Mucosa of stomach (tissue), 1 donor: Measurements from ENCODE around the gene PLPPR2.
"Not testable (repeated sequence)": the region's sequence is repeated elsewhere in the genome, so short reads cannot be mapped to it uniquely, and the experiment has no call there.

ENCODE experiments used
- H3K27me3 ChIP-seq: one replicate; pipeline ENCODE4 v1.7.0; 2013; ENCODE audit warnings: mild to moderate bottlenecking, low read length; ENCODE audit not compliant: control insufficient read depth, insufficient read depth
- H3K36me3 ChIP-seq: one replicate; pipeline ENCODE4 v1.7.0; 2013; ENCODE audit warnings: low read length; ENCODE audit not compliant: control insufficient read depth, insufficient read depth
- H3K4me1 ChIP-seq: one replicate; pipeline ENCODE4 v1.7.0; 2013; ENCODE audit warnings: mild to moderate bottlenecking, low read length; ENCODE audit not compliant: control insufficient read depth, insufficient read depth
- H3K4me3 ChIP-seq: one replicate; pipeline ENCODE4 v1.7.0; 2013; ENCODE audit warnings: low read length
- H3K9ac ChIP-seq: one replicate; pipeline ENCODE4 v1.7.0; 2013; ENCODE audit warnings: mild to moderate bottlenecking, low read length, moderate library complexity
- H3K9me3 ChIP-seq: one replicate; pipeline ENCODE4 v1.7.0; 2013; ENCODE audit warnings: mild to moderate bottlenecking, low read length, moderate library complexity; ENCODE audit not compliant: control insufficient read depth
- donor health status: Pancreatic carcinoma.

PLPPR2 gene

GRCh38 chr19:11355160-11356073 lies at the start of gene PLPPR2:
Gene PLPPR2, plus strand, starts transcription at chr19:11355432. Its CDS starts 2,242 bp downstream, at chr19:11357674.
- Histone ChIP-seq H3K9me3 (no peaks in the 10 kb centered on the region), H3K4me3 (no peak within 1 kb of the TSS), H3K9ac (peak within 1 kb of the TSS; percentile 47)

GRCh38 chr19:11306337-11306736 lies 48.9 kb upstream of the PLPPR2 start:
- H3K9me3 ChIP-seq = no peaks in the 10 kb centered on the region
- H3K27me3 ChIP-seq = peaks cover 4% of the 10 kb centered on the region
- H3K9ac ChIP-seq = no peak overlapping the region
- H3K4me3 ChIP-seq = no peak overlapping the region
- no peaks in the 10 kb centered on the region for H3K4me1 ChIP-seq
- no peaks in the 10 kb centered on the region for H3K36me3 ChIP-seq

More at GRCh38 chr19:11355160-11356073, at the start of gene PLPPR2:
- Histone ChIP-seq H3K27me3 (no peaks in the 10 kb centered on the region), H3K36me3 (no peaks in the 10 kb centered on the region), H3K4me1 (peaks cover 8% of the 10 kb centered on the region)

- H3K36me3 ChIP-seq, H3K27me3 ChIP-seq, H3K9ac ChIP-seq, H3K4me3 ChIP-seq, H3K9me3 ChIP-seq: not testable (repeated sequence)
- H3K4me1 ChIP-seq = peaks cover 18% of the 10 kb centered on the region
Measured at GRCh38 chr19:11320278-11320995, 34.8 kb upstream of the PLPPR2 start.

- no peak overlapping the region for H3K4me3 ChIP-seq
- H3K4me1 ChIP-seq = peaks cover 18% of the 10 kb centered on the region
- H3K9ac ChIP-seq = no peak overlapping the region
- H3K36me3 ChIP-seq = no peaks in the 10 kb centered on the region
- H3K27me3 ChIP-seq = no peaks in the 10 kb centered on the region
- H3K9me3 ChIP-seq = no peaks in the 10 kb centered on the region
Measured at GRCh38 chr19:11321191-11322126, 33.8 kb upstream of the PLPPR2 start.

GRCh38 chr19:11322269-11323024 lies 32.8 kb upstream of the PLPPR2 start:
- no peaks in the 10 kb centered on the region for H3K36me3 ChIP-seq
- H3K9me3 ChIP-seq = no peaks in the 10 kb centered on the region
- H3K27me3 ChIP-seq = no peaks in the 10 kb centered on the region
- peaks cover 18% of the 10 kb centered on the region for H3K4me1 ChIP-seq
- H3K9ac ChIP-seq = no peak overlapping the region
- no peak overlapping the region for H3K4me3 ChIP-seq

- Histone ChIP-seq H3K9me3 (no peaks in the 10 kb centered on the region), H3K4me1 (peaks cover 18% of the 10 kb centered on the region), H3K27me3 (no peaks in the 10 kb centered on the region), H3K9ac (no peak overlapping the region), H3K36me3 (no peaks in the 10 kb centered on the region), H3K4me3 (no peak overlapping the region)
Measured at GRCh38 chr19:11323601-11324078, 31.6 kb upstream of the PLPPR2 start.

- H3K4me1 ChIP-seq = peaks cover 18% of the 10 kb centered on the region
- H3K36me3 ChIP-seq = no peaks in the 10 kb centered on the region
- H3K9me3 ChIP-seq = no peaks in the 10 kb centered on the region
- H3K27me3 ChIP-seq = no peaks in the 10 kb centered on the region
- H3K9ac ChIP-seq = no peak overlapping the region
- no peak overlapping the region for H3K4me3 ChIP-seq
Measured at GRCh38 chr19:11324079-11324661, 31.1 kb upstream of the PLPPR2 start.

- no peaks in the 10 kb centered on the region for H3K9me3 ChIP-seq
- H3K27me3 ChIP-seq = no peaks in the 10 kb centered on the region
- H3K36me3 ChIP-seq = no peaks in the 10 kb centered on the region
- no peak overlapping the region for H3K4me3 ChIP-seq
- H3K4me1 ChIP-seq = peaks cover 18% of the 10 kb centered on the region
- H3K9ac ChIP-seq = no peak overlapping the region
Measured at GRCh38 chr19:11324748-11325389, 30.4 kb upstream of the PLPPR2 start.

GRCh38 chr19:11325544-11325943 lies 29.7 kb upstream of the PLPPR2 start:
- Histone ChIP-seq H3K36me3 (no peaks in the 10 kb centered on the region), H3K9me3 (no peaks in the 10 kb centered on the region), H3K4me3 (no peak overlapping the region), H3K9ac (no peak overlapping the region), H3K27me3 (no peaks in the 10 kb centered on the region), H3K4me1 (peaks cover 18% of the 10 kb centered on the region)

GRCh38 chr19:11330127-11330526 lies 25.1 kb upstream of the PLPPR2 start:
- H3K4me3 ChIP-seq = no peak overlapping the region
- no peak overlapping the region for H3K9ac ChIP-seq
- no peaks in the 10 kb centered on the region for H3K27me3 ChIP-seq
- no peaks in the 10 kb centered on the region for H3K9me3 ChIP-seq
- peaks cover 3% of the 10 kb centered on the region for H3K36me3 ChIP-seq
- H3K4me1 ChIP-seq = no peaks in the 10 kb centered on the region
